K562 (cell line): ENCODE measurements around the gene TUBGCP6. TPM values are rescaled to one million over a fixed set of nuclear protein-coding genes. Genes with fewer than 3 reads are reported as not detected.

ENCODE experiments used
- ATAC-seq: fragments of 200-7000 bp; cut with Tn5 transposase; 3 replicates; pipeline ENCODE4 v1.9.1; 2020; ENCODE audit warnings: moderate library complexity
- BruUV-seq: library from RNA; stranded (reverse); fragments of 400-500 nt; replicated peaks from 2 replicates; lab custom pipeline; 2021; lab: Mats Ljungman, UMichigan
- CTCF ChIA-PET: fragments of 300-600 bp; formaldehyde crosslinking; extraction: SDS; loops from one replicate; lab custom pipeline; 2021; ENCODE audit warnings: low intra/inter-chr PET ratio; lab: Yijun Ruan, JAX
- POLR2A ChIA-PET: fragments of 300-600, 350-650 bp; sonication (Branson Sonifier 250); formaldehyde crosslinking; extraction: SDS; loops from one replicate; lab custom pipeline; 2021; ENCODE audit warnings: antibody characterized with exemption, inconsistent platforms; lab: Yijun Ruan, JAX
- DNase-seq, 4 experiments: peaks; one replicate each; pipeline versions ENCODE4 v3.0.0 to v3.0.0-alpha.2; 2011 to 2018; ENCODE audit warnings: low spot score in 3 of 4, mixed read lengths in 3 of 4; ENCODE audit errors: extremely low read depth in 1 of 4
- FAIRE-seq: peaks from 2 replicates; lab custom pipeline; 2011; peaks lifted over from hg19 to GRCh38; lab: Jason Lieb, UNC
- H2AFZ ChIP-seq: 2 replicates; pipeline ENCODE4 v1.6.0; 2011; ENCODE audit warnings: low read depth, low read length, control low read depth, inconsistent platforms
- H3K27ac ChIP-seq: fragments of 200-600 bp; 3 replicates; pipeline ENCODE4 v1.8.0; 2011; ENCODE audit warnings: low read depth, mild to moderate bottlenecking, control low read depth, inconsistent platforms, low read length, moderate library complexity, mixed read lengths; ENCODE audit errors: extremely low read depth
- H3K27me3 ChIP-seq, 2 experiments: fragments of 300-600 bp in 1 of 2; 2 replicates in 1 of 2; 3 replicates in 1 of 2; pipeline versions ENCODE4 v1.6.0 to v1.8.0; 2011; ENCODE audit warnings: inconsistent platforms in 2 of 2, low read length in 2 of 2, mild to moderate bottlenecking in 1 of 2, mixed read lengths in 1 of 2, moderate library complexity in 1 of 2; ENCODE audit not compliant: control insufficient read depth in 2 of 2, insufficient read depth in 2 of 2
- H3K36me3 ChIP-seq: fragments of 300-600 bp; 3 replicates; pipeline ENCODE4 v1.8.0; 2011; ENCODE audit warnings: mild to moderate bottlenecking, low read length, inconsistent platforms; ENCODE audit not compliant: control insufficient read depth, insufficient read depth
- H3K4me1 ChIP-seq, 2 experiments: fragments of 200-600 bp in 1 of 2; replicated peaks in 1 of 2; 2 replicates in 1 of 2; 3 replicates in 1 of 2; pipeline versions ENCODE4 v1.5.1 to v1.8.0; 2011; ENCODE audit warnings: inconsistent platforms in 2 of 2, low read length in 2 of 2, mild to moderate bottlenecking in 1 of 2, mixed read lengths in 1 of 2, moderate library complexity in 1 of 2; ENCODE audit not compliant: control insufficient read depth in 2 of 2, insufficient read depth in 2 of 2
- H3K4me2 ChIP-seq: 2 replicates; pipeline ENCODE4 v1.6.1; 2011; ENCODE audit warnings: low read length, control low read depth, inconsistent platforms, mixed read lengths; ENCODE audit not compliant: insufficient read depth
- H3K4me3 ChIP-seq: fragments of 200-600 bp; sonication (generic), shearing (Covaris generic); 2 replicates; pipeline ENCODE4 v1.5.1; 2016; ENCODE audit warnings: control low read depth, inconsistent platforms
- H3K79me2 ChIP-seq: fragments of 200-600 bp; 3 replicates; pipeline ENCODE4 v1.8.0; 2011; ENCODE audit warnings: low read length, inconsistent platforms; ENCODE audit not compliant: control insufficient read depth, insufficient read depth
- H3K9ac ChIP-seq, 2 experiments: 2 replicates each; pipeline versions ENCODE4 v1.6.0 to v1.6.1; 2011; ENCODE audit warnings: low read depth in 2 of 2, low read length in 2 of 2, control low read depth in 1 of 2, inconsistent platforms in 1 of 2, mild to moderate bottlenecking in 1 of 2, mixed read lengths in 1 of 2; ENCODE audit not compliant: insufficient read depth in 1 of 2
- H3K9me1 ChIP-seq: one replicate; pipeline ENCODE4 v1.6.0; 2011; ENCODE audit warnings: inconsistent platforms, mild to moderate bottlenecking, low read length, moderate library complexity; ENCODE audit not compliant: control insufficient read depth, insufficient read depth
- H3K9me3 ChIP-seq: replicated peaks from 2 replicates; pipeline ENCODE4 v1.5.1; 2011; ENCODE audit warnings: low read depth, low read length, inconsistent platforms; ENCODE audit not compliant: control insufficient read depth, insufficient read depth
- H4K20me1 ChIP-seq: replicated peaks from 2 replicates; pipeline ENCODE4 v1.6.1; 2011; ENCODE audit warnings: low read length, inconsistent platforms, mixed read lengths; ENCODE audit not compliant: control insufficient read depth, insufficient read depth
- ASH1L ChIP-seq: fragments of 450-650 bp; IDR thresholded peaks from 2 replicates; pipeline ENCODE4 v1.6.1; 2018; ENCODE audit warnings: borderline replicate concordance, mild to moderate bottlenecking, low read depth; ENCODE audit not compliant: partially characterized antibody
- ATF7 ChIP-seq: fragments of 450-650 bp; IDR thresholded peaks from 2 replicates; pipeline ENCODE4 v1.7.1; 2014; ENCODE audit warnings: mild to moderate bottlenecking, moderate library complexity
- EGR1 ChIP-seq: fragments of 450-650 bp; conservative IDR thresholded peaks from 2 replicates; pipeline ENCODE4 v1.6.1; 2017; ENCODE audit warnings: mild to moderate bottlenecking
- FOS ChIP-seq: IDR thresholded peaks from 3 replicates; pipeline ENCODE4 v1.6.1; 2011; ENCODE audit not compliant: insufficient read length; ENCODE audit errors: extremely low read depth
- GABPB2 ChIP-seq: fragments of 250-450 bp; sonication (Bioruptor Pico); conservative IDR thresholded peaks from 2 replicates; pipeline ENCODE4 v1.5.1; 2021; ENCODE audit warnings: mild to moderate bottlenecking
- NFYB ChIP-seq: IDR thresholded peaks from 2 replicates; pipeline ENCODE4 v1.6.1; 2011; ENCODE audit warnings: mild to moderate bottlenecking, moderate library complexity; ENCODE audit not compliant: insufficient read length; ENCODE audit errors: extremely low read depth
- POLR2A ChIP-seq: fragments of 450-650 bp; conservative IDR thresholded peaks from 2 replicates; pipeline ENCODE4 v1.6.1; 2016
- POLR2AphosphoS5 ChIP-seq: IDR thresholded peaks from 2 replicates; pipeline ENCODE4 v1.6.1; 2011; ENCODE audit warnings: mild to moderate bottlenecking, low read depth, low read length, moderate library complexity; ENCODE audit not compliant: control insufficient read depth, insufficient read depth
- POLR2G ChIP-seq: fragments of 200-400 bp; formaldehyde crosslinking; IDR thresholded peaks from 2 replicates; pipeline ENCODE4 v1.6.1; 2017; ENCODE audit warnings: low read depth, mild to moderate bottlenecking, antibody characterized with exemption, low read length, moderate library complexity
- SP2 ChIP-seq: IDR thresholded peaks from 2 replicates; pipeline ENCODE4 v1.6.1; 2011; ENCODE audit warnings: mild to moderate bottlenecking, low read depth, low read length, moderate library complexity; ENCODE audit not compliant: poor library complexity, severe bottlenecking; ENCODE audit errors: extremely low read depth
- TOE1 ChIP-seq, 2 experiments: fragments of 450-650 bp in 1 of 2; sonication (generic) in 1 of 2; formaldehyde crosslinking in 1 of 2; IDR thresholded peaks; 2 replicates each; pipeline versions ENCODE4 v1.7.1 to v1.8.0; 2016 to 2022; ENCODE audit warnings: borderline replicate concordance in 2 of 2, mild to moderate bottlenecking in 2 of 2, antibody characterized with exemption in 1 of 2, inconsistent platforms in 1 of 2, low read depth in 1 of 2, missing genetic modification reagents in 1 of 2, moderate library complexity in 1 of 2
- XRCC3 ChIP-seq: fragments of 450-650 bp; IDR thresholded peaks from 2 replicates; pipeline ENCODE4 v1.6.1; 2017; ENCODE audit warnings: mild to moderate bottlenecking, moderate library complexity
- ZC3H11A ChIP-seq: IDR thresholded peaks from 2 replicates; pipeline ENCODE4 v1.6.1; 2012; ENCODE audit warnings: low read depth, low read length, improper control_type of control experiment
- ZNF583 ChIP-seq: fragments of 250-450 bp; sonication (Bioruptor Pico); IDR thresholded peaks from 2 replicates; pipeline ENCODE4 v1.4.0; 2020
- WGBS: fragments of 100-300 bp; shearing (Covaris generic); methylation state at CpG from one replicate; pipeline ENCODE4 v1.1.6; 2016; ENCODE audit warnings: low coverage, mixed read lengths; ENCODE audit not compliant: insufficient coverage; ENCODE audit errors: missing lambda C conversion rate; 5-methylcytosine and 5-hydroxymethylcytosine counted together
- in situ Hi-C: fragments of 300-500 bp; cut with MboI; formaldehyde crosslinking; loops from 4 replicates; pipeline ENCODE4 v1.15.0; 2018; ENCODE audit warnings: inconsistent platforms, mixed read lengths
- intact Hi-C: fragments of 100-400 bp; cut with micrococcal nuclease; formaldehyde crosslinking; loops from 2 replicates; pipeline ENCODE4 v1.14.2; 2022
- polyA plus RNA-seq, 8 experiments: library from polyadenylated mRNA; depleted of rRNA in 4 of 8; stranded (reverse) in 5 of 8; unstranded in 3 of 8; fragments of >200 nt; fragmentation: Nextera tagmentation in 2 of 8; fragmentation: Illumina TruSeq in 1 of 8; extraction: Ambion mirVana in 2 of 8; extraction: Trizol in 1 of 8; gene quantifications; 2 replicates each; pipeline versions ENCODE4 v1.2.1 to v1.2.3, GENCODE V29; 2011 to 2014; ENCODE audit warnings: inconsistent platforms in 1 of 8, missing spikeins in 1 of 8
- total RNA-seq, 7 experiments: library from RNA; depleted of rRNA in 6 of 7; stranded (reverse); fragments of >200 nt in 6 of 7; fragmentation: Illumina TruSeq in 2 of 7; extraction: Trizol in 2 of 7; gene quantifications; 2 replicates each; pipeline versions ENCODE4 v1.2.1 to v1.2.3, GENCODE V29; 2011 to 2021; ENCODE audit warnings: low replicate concordance in 1 of 7
- TF ChIP-seq, protein P1 (sequence below): sonication (generic); formaldehyde crosslinking; IDR thresholded peaks from 2 replicates; pipeline ENCODE4 v1.5.0; 2020; ENCODE audit warnings: missing genetic modification reagents
- TF ChIP-seq, protein P2 (sequence below): sonication (generic); formaldehyde crosslinking; IDR thresholded peaks from 2 replicates; pipeline ENCODE4 v1.8.0; 2022; ENCODE audit warnings: missing genetic modification reagents, mild to moderate bottlenecking, borderline replicate concordance

The TUBGCP6 gene
- total and polyA plus RNA-seq, 9 of the 15 experiments (the other 6 are each of a cell fraction or from before 2014, with no cell fraction given), result 0.76 to 33.0 (median 10.1) TPM

DNA sequence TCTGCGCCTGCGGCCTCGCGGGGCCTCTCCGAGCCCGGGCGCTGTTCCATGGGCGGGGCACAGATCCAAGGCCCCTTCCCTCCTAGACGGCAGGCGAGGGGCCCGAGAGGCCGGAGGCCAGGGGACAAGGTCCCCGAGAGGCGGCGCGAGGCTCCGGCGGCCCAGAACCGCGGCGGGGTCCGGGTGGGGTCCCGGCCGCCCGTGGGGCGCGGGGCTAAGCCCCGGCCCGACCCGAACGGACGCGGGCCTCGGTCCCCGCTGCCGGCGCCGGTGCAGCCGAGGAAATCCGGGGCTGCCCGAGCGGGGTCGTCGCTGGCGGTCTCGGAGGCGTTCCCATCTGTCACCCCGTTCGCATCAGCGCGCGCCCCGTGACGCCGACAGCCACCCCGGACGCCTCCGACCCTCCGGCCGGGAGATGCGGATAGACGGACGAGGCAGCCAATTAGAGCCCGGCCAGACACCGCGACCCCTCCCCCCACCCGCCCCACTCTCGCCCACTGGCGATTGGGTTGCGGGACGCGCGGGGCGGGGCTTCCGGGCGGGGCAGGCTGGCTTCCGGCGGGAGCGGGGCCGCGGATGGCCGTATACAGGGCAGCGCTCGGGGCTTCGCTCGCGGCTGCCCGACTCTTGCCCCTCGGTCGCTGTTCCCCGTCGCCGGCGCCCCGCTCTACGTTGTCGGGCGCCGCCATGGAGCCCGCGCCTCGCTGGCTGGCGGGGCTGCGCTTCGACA is 44.2 kb downstream of the TUBGCP6 start, which contains the start of gene SELENOO:
SELENOO (plus strand) TSS at position 551 of the 730 bp plus-strand sequence; CDS start at position 577, 26 bp downstream.
- peak; percentile 92 for ATAC-seq
- Histone ChIP-seq H3K9me3 (peaks cover 3% of the 10 kb centered on the region; the same call in 1 of the 2 replicates), H3K36me3 (peaks cover 37% of the 10 kb centered on the region; the same call in 1 of the 3 replicates), H3K4me2 (peak within 1 kb of the TSS; percentile 84), H3K4me1 (peaks cover 5 to 39% of the 10 kb centered on the region in 2 experiments; a peak in 3 of 5 replicates), H3K27me3 (no peaks in the 10 kb centered on the region), H4K20me1 (no peaks in the 10 kb centered on the region), H3K9ac (peak within 1 kb of the TSS; percentile 70 to 95), H3K79me2 (peaks cover 20% of the 10 kb centered on the region), H3K4me3 (peak within 1 kb of the TSS; percentile 56), H3K9me1 (no peaks in the 10 kb centered on the region), H2AFZ (peak within 1 kb of the TSS; percentile 76; the same call in 1 of the 2 replicates), H3K27ac (peak within 1 kb of the TSS; percentile 63)
- peak; percentile 65 for FAIRE-seq
- ChIA-PET POLR2A (interaction anchor here (0.6 to 0.9 kb wide), 2 partner anchors 13 to 36 kb away, joined by 3 read pairs; no protein-coding TSS in a partner anchor), CTCF (no interaction called here)
- intact Hi-C loops, result no loop called here
- WGBS, result under 1% methylated on average over 17 of the region's 105 CpGs
- in situ Hi-C loops, result no loop called here
- peak; percentile 90 to 98 (median 92) for DNase-seq
- TSS peak; percentile 72 for BruUV-seq
- TF ChIP-seq ATF7 (peak; percentile 24), NFYB (peak; percentile 69), SP2 (peak; percentile 75), POLR2AphosphoS5 (0 out of 2 replicates have a peak, but pooled peaks have one; percentile 34), ZNF583 (no peak), FOS (peak; percentile 47), EGR1 (0 out of 2 replicates have a peak, but pooled peaks have one; percentile 18), ASH1L (no peak), GABPB2 (no peak), ZC3H11A (no peak), POLR2G (peak; percentile 65), TOE1 (IDR thresholded peaks at IDR 0.05; ENCODE audit: borderline replicate concordance) (no peak), TOE1 (CRISPR knock-in tag; IDR thresholded peaks at IDR 0.05; ENCODE audit: borderline replicate concordance, low read depth) (no peak), POLR2A (peak; percentile 43; the same call in 1 of the 2 replicates), XRCC3 (no peak)
- TF ChIP-seq, protein P1, sequence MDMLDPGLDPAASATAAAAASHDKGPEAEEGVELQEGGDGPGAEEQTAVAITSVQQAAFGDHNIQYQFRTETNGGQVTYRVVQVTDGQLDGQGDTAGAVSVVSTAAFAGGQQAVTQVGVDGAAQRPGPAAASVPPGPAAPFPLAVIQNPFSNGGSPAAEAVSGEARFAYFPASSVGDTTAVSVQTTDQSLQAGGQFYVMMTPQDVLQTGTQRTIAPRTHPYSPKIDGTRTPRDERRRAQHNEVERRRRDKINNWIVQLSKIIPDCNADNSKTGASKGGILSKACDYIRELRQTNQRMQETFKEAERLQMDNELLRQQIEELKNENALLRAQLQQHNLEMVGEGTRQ (CRISPR knock-in tag), result peak; percentile 28; the same call in 1 of the 2 replicates
- TF ChIP-seq, protein P2, sequence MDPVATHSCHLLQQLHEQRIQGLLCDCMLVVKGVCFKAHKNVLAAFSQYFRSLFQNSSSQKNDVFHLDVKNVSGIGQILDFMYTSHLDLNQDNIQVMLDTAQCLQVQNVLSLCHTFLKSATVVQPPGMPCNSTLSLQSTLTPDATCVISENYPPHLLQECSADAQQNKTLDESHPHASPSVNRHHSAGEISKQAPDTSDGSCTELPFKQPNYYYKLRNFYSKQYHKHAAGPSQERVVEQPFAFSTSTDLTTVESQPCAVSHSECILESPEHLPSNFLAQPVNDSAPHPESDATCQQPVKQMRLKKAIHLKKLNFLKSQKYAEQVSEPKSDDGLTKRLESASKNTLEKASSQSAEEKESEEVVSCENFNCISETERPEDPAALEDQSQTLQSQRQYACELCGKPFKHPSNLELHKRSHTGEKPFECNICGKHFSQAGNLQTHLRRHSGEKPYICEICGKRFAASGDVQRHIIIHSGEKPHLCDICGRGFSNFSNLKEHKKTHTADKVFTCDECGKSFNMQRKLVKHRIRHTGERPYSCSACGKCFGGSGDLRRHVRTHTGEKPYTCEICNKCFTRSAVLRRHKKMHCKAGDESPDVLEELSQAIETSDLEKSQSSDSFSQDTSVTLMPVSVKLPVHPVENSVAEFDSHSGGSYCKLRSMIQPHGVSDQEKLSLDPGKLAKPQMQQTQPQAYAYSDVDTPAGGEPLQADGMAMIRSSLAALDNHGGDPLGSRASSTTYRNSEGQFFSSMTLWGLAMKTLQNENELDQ (CRISPR knock-in tag), result no peak
